Stimulated activated CD4-positive, alpha-beta T cell treated with anti-CD3 and anti-CD28 coated beads, Interleukin-15, amount 100 ng/mL, for 24 hours (primary cell): ENCODE results near the gene ZNF837.
"Not testable (repeated sequence)": the region's sequence is repeated elsewhere in the genome, so short reads cannot be mapped to it uniquely, and the experiment has no call there.

Experiments used
- DNase-seq: peaks from one replicate; pipeline ENCODE4 v3.0.0-alpha.2; 2020

The ZNF837 gene

DNA sequence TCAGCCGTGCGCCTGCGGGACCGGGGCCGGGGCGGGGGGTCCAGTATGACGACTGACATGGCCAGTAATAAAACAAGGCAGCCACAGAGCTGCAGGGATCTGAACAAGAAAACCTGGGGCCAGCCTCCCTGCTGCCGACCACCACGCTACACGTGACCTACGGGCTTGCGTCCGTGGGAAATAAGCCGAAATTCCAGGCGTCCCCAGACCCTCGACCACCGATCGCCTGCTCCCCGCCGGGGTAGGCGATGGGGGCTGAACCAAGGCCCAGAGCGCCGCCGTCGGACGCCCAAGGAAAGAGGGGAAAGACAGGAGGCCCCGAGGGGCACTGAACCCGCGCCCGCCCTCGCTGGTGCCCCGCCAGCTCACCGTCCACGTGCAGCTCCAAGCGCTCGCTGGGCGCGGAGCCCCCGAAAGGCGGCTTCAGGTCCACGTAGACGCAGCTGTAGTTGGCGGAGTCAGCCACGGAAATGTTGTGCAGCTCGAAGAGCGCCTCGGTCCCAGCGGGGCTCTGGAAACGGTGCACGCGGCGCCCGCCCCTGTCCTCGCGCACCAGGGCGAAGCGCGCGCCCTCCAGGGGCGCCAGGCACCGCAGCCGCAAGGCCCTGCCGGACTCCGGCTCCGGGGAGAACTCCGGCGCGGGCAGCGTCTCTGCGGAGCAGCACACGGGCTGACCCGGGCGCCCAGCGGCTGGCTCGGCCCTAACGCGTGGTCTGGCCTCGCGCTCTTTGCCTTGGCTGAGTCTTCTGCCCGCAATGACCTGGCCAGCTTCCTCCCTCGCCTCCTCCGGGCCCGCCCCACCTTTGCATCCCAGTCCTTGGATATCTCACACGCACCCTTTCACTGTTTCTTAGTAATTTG lies 30.6 kb downstream of the ZNF837 start:
- no peak for DNase-seq

DNA sequence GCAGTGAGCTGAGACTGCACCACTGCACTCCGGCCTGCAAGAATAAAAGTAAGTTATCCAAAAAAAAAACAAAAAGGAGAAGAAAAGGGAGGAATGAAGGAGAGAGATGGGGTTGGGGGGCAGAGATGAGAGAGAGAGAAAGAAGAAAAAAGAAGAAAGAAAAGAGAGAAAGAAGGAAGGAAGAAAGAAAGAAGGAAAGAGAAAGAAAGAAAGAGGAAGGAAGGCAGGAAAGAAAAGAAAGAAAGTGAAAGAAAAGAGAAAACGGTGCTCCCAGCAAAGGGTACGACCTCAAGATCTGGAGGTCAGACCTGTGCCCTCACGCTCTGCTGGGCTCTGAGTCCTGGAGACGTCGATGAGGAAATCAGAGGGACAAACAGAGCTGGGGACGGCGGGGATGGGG lies 31.2 kb downstream of the ZNF837 start:
- no peak for DNase-seq

GRCh38 chr19:58348080-58348479 lies 32.8 kb downstream of the ZNF837 start:
- DNase-seq = not testable (repeated sequence)

DNA sequence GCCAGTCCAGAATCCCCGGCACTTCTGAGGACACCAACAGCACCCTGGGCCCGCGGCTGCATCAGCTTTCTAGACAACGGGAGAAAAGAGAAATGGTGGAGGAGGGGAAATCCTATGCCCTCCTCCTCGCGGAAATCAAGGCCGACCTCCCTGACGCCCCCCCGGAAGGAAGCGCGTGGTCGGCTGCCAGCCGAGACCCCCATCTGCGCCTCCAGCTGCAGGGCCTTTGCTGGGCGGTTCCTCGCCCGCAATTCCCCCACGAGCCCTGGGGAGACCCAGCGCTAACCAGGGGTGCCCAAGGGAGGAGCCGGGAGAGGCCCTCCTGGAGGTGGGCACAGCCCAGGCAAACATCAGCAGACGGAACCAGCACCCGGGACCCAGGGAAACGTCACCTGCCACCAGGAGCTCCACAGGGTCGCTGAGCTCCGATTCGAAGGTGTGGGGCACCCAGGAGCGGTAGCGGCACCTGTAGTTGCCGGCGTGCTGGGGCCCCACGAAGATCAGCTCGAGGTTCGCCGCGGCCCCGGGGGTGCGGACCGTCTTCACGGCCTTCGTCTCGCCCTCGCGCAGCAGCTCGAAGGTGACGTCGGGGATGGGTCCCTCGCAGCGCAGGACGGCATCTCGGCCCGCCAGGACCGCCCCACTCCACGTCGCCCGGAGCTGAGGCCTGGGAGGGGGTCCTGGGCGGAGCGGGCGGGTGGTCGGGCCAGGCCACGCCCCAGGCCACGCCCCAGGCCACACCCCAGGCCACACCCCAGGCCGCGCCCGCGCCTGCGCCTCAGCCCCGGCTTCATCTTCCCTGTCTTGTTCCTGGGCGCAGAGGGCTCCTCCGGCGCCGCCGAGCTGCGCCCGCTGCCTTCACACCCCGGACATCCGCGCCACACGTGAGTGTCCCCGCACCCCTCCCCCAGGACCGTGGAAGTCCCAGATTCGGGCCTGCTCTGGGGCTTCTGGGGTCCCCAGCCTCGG lies 33.6 kb downstream of the ZNF837 start:
- peak; percentile 73 for DNase-seq

DNA sequence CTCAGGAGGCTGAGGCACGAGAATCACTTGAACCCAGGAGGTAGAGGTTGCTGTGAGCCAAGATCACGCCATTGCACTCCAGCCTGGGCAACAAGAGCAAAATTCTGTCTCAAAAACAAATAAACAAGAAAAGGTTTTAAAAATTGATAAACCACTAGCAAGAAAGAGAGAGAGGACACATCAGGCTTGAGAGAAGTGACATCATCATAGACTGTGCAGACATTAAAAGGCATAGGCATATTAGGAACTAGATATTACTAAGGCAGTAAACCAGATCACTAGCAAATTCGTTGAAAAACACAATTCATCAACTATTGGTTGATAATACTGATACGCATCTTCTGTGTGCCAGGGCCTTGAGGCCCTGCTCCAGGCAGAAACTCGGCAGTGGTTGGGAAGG lies 35.3 kb downstream of the ZNF837 start:
- DNase-seq = no peak

- no peak for DNase-seq
Observed at GRCh38 chr19:58338825-58339558, 41.8 kb downstream of the ZNF837 start.

DNA sequence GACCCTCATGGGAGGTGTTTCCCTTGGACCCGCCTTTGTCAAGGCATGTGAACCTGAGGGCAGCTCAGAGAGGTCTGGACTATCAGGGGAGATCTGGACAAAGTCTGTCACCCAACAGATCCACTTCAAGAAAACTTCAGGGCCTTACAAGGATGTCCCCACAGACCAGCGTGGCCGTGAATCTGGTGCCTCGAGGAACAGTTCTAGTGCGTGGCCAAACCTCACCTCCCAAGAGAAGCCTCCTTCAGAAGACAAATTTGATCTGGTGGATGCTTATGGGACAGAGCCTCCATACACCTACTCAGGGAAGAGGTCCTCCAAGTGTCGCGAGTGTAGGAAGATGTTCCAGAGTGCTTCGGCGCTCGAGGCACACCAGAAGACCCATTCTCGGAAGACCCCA lies 42.5 kb downstream of the ZNF837 start:
- DNase-seq = no peak

DNA sequence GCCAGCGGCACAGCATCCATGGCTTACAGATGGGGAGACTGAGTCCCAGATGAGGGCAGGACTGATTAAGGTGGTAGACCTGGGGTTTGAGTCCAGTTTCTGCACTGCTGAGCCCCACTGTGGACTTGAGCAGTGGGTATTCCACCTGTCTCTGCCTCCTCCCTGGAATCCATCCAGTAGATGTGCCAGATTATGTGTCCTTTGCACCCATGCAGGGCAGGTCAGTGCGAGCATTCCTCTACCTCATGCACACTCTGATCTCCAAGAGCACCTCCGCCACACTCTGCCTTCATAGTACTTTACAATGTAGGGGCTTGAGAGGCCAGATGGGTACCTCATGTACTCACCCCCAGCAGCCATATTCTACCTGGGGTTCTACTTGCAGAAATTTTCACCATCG lies 44.0 kb downstream of the ZNF837 start:
- no peak for DNase-seq

DNA sequence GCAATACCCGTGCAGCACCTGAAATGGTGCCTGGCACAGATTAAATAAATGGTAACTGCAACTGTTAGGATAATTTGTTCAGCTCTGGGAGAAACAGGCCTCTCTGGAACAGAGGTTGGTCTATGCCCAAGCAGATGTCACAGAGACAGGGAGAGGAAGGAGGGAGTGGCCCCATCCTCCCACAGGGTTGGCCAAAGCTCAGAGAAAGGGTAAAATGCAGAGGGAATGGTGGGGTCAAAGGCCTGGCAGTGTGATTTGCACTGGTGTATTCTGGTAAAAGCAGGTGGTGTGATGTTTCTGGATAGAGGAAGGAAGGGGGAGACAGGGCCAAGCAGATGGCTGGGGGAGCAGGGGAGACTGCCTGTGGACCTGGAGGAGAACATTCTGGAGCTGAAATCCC lies 44.6 kb downstream of the ZNF837 start:
- no peak for DNase-seq

GRCh38 chr19:58335630-58336029 lies 45.2 kb downstream of the ZNF837 start:
- DNase-seq = no peak

DNA sequence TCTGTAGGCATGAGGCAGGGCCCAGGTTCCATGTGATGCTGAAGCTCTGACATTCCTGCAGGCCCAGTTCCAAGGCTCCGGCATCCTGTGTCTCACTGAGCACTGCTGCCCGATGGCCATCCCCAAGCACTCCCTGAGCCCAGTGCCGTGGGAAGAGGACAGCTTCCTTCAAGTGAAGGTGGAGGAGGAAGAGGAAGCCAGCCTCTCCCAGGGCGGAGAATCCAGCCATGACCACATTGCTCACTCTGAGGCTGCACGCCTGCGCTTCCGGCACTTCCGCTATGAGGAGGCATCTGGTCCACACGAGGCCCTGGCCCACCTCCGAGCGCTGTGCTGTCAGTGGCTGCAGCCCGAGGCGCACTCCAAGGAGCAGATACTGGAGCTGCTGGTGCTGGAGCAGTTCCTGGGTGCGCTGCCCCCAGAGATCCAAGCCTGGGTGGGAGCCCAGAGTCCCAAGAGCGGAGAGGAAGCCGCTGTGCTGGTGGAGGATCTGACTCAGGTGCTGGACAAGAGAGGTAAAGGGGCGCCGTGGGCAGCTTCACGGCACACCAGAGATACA lies 46.1 kb downstream of the ZNF837 start:
- no peak for DNase-seq

DNA sequence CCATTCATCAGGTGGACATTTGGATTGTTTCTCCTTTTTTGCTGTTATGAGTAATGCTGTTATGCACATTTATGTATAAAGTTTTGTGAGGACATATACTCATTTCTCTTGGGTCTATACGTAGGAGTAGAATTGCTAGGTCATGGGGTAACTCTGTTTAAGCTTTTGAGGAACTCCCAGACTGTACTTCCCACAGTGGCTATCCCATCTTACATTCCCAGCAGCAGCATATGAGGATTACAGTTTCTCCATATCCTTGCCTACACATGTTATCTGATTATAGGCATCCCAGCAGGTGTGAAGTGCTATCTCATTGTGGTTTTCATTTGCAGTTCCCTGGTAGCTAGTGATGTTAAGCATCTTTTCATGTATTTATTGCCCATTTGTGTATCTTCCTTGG lies 48.1 kb downstream of the ZNF837 start:
- no peak for DNase-seq

GRCh38 chr19:58330458-58330857 lies 50.4 kb downstream of the ZNF837 start:
- no peak for DNase-seq

DNA sequence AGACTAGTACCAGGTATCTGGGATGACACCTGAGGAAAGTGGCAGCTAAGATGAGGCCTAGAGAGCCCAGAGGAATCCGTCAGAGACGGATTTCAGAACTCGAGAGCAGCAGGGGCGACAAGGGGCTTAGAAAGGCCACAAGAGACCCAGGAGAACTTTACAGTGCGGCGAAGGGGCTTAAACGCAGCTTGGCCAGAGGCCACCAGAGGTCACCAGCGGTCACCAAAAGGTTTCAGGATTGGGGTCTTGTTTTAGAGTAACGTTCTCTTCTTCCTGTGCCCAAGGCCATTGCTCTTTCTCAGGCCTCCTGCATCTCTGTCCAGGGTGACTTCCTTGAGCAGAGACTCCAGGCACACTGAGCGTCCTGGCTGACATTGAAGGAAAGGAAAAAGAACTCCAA lies 51.8 kb downstream of the ZNF837 start:
- peak; percentile 18 for DNase-seq

DNA sequence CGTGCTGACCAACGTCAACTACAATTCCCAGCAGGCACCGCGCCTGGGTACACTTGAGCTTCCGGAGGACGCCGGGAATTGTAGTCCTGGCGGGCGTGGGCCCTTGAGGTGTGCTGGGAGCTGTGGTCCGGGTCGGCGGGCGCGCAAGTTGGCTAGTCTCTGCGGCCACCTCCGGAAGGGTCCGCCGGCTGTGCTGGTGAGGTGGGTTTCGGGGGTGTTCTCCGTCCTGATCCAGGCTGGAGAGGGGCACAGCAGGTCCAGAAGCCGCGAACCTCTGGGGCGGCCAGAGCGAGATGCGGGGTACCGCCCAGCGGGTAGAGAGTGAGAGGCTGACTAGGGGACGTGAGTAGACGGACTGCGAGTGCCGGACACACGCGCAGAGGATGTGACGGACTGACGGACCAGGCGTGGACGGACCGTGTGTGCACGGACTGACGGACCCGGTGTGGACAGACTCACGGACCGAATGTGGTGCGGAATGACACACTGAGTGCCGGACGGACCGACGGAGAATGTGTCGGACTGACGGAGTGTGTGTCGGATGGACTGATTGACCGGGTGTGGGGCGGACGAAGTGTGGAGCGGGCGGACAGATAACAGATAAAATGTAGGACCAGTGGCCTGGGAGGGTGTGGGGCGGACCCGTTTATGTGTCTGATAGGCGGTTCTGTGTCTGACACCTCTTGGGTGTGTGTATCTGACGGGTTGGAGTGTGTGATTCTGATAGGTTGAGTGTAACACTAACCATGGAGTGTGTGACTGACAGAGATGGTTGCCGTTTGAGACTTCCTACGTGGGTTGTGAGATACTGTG lies 53.7 kb downstream of the ZNF837 start, which contains the start of gene ZSCAN22:
Gene ZSCAN22 (plus strand): TSS at position 81 of the 813 bp plus-strand sequence. CDS start 7,809 bp downstream, outside the sequence.
- peak; percentile 96 for DNase-seq

- DNase-seq = no peak
Observed at GRCh38 chr19:58326501-58326913, 54.3 kb downstream of the ZNF837 start.

- peak; percentile 27 for DNase-seq
Observed at GRCh38 chr19:58325311-58326022, 55.4 kb downstream of the ZNF837 start.

DNA sequence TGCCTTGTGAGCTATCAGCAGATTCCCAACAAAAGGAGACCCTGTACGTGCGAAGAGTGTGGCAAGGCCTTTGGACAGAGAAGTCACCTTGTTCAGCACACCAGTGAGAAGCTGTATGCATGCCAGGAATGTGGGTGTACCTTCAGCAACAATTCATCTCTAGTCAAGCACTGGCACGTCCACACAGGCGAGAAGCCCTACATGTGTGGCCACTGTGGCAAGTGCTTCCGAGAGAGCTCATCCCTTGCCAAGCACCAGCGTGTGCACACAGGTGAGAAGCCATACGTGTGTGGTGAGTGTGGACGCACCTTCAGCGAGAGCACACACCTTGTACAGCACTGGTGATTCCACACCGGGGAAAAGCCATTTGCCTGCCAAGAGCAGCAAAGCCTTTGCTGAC lies 61.6 kb downstream of the ZNF837 start:
- DNase-seq = no peak

DNA sequence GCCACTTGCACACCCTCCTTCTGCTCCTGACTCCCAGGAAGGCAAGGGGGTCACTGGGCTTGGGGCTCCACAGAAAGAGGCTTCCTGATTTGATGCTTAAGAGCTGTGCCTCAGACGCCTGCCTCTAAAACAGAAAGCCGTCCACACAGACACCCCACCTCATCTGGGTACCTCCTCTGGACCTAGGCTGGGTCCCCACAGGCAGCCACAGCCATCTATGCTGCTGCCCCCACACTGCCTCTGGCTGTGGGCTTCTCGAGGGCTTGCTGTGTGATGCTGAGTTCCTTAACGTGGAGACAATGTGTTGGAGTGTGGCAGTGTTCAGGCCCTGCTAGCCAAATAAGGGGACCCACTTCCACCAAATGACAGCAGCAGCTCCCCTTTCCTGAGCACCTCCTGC lies 62.5 kb downstream of the ZNF837 start:
- no peak for DNase-seq
